K562 (cell line): ENCODE results near the gene DMBT1.

Source experiments
- CREBBP ChIP-seq: IDR thresholded peaks from one replicate; pipeline ENCODE4 v1.6.1; 2012; ENCODE audit warnings: low read depth, mild to moderate bottlenecking, control low read depth, inconsistent platforms, low read length
- CTCF ChIP-seq, 3 experiments: IDR thresholded peaks in 2 of 3; conservative IDR thresholded peaks in 1 of 3; 2 replicates each; pipeline ENCODE4 v1.5.1; 2011 to 2012; ENCODE audit warnings: low read length in 3 of 3, mild to moderate bottlenecking in 3 of 3, control low read depth in 2 of 3, improper control_type of control experiment in 1 of 3, inconsistent platforms in 1 of 3, low read depth in 1 of 3, mixed read lengths in 1 of 3, moderate library complexity in 1 of 3; ENCODE audit not compliant: insufficient read depth in 2 of 3
- JUNB ChIP-seq: fragments of 450-650 bp; formaldehyde crosslinking; conservative IDR thresholded peaks from 2 replicates; pipeline ENCODE4 v1.4.0; 2020; ENCODE audit warnings: mild to moderate bottlenecking
- NFRKB ChIP-seq: fragments of 450-650 bp; IDR thresholded peaks from 2 replicates; pipeline ENCODE4 v1.6.1; 2016; ENCODE audit warnings: low read depth
- POU5F1 ChIP-seq: fragments of 150-350 bp; IDR thresholded peaks from 2 replicates; pipeline ENCODE4 v1.6.1; 2014; ENCODE audit warnings: borderline replicate concordance, low read length, low read depth, mild to moderate bottlenecking; ENCODE audit not compliant: partially characterized antibody
- RNF2 ChIP-seq: sonication (generic); IDR thresholded peaks from 2 replicates; pipeline ENCODE4 v1.6.1; 2016
- TFAM ChIP-seq: fragments of 250-450 bp; sonication (Bioruptor Pico); conservative IDR thresholded peaks from 2 replicates; pipeline ENCODE4 v1.5.0; 2021; ENCODE audit warnings: mild to moderate bottlenecking, moderate library complexity
- TF ChIP-seq, protein P1 (sequence below): sonication (generic); formaldehyde crosslinking; IDR thresholded peaks from 2 replicates; pipeline ENCODE4 v1.5.0; 2020; ENCODE audit warnings: missing genetic modification reagents

DNA sequence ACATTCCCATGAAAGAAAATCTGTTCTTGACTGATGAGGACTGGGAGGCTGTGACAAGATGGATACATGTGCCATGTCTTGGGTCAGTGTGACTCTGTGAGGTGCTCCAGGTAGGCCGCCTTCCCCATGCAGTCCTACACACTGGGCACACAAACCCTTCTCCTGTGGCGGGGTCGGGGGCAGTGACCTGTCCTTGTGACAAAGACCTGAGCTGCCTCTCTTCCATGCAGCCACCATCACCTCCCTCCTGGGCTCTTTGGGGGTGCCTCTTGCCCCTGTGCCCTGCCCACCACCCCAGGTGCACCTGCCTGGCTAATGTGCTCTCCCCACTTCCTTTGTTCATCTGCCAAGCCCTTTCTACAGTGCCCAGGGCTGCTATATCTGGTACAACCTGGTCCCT is 35.7 kb upstream of the DMBT1 start:
- TF ChIP-seq CTCF (IDR thresholded peaks at IDR 0.05 in 2 of 3, conservative IDR thresholded peaks at IDR 0.05 in 1 of 3; ENCODE audit: insufficient read depth in 2 of 3, low read depth in 1 of 3, low read length in 3 of 3) (no peak), TFAM (CRISPR knock-in tag) (no peak), CREBBP (no peak), JUNB (CRISPR knock-in tag) (no peak), POU5F1 (no peak), RNF2 (no peak), NFRKB (no peak)
- TF ChIP-seq, protein P1, sequence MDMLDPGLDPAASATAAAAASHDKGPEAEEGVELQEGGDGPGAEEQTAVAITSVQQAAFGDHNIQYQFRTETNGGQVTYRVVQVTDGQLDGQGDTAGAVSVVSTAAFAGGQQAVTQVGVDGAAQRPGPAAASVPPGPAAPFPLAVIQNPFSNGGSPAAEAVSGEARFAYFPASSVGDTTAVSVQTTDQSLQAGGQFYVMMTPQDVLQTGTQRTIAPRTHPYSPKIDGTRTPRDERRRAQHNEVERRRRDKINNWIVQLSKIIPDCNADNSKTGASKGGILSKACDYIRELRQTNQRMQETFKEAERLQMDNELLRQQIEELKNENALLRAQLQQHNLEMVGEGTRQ: no peak
